Measurements from ENCODE around the gene CLEC7A.

Gene CLEC7A
- total RNA-seq = 0 to 0.18 (median 0.03) reads per million in 9 experiments

DNA sequence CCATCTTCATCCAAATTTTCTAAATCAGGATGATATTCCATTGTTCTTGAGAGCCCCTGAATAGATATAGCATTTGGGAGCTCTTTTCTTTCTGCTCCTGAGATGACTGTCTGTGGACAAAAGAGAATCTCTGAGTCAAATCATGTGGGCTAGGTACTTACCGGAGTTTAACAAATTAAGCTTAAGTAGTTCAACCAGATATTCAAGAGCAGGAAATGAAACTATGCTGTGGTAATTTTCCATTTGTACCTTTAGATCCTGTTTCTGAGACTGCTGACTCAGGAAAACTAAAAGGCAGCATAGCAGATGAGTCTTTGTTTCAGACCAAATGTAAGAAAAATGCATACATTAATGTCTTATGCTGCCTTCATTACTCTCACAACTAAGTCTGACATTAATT, at the start of gene CLEC7A:
TSS of gene CLEC7A (minus strand) at position 158 of the 400 bp plus-strand sequence. CDS start at position 41, 117 bp downstream.
- no peak within 1 kb of the TSS for H3K27ac Mint-ChIP-seq
- ATAC-seq (replicated peaks) = no peak

DNA sequence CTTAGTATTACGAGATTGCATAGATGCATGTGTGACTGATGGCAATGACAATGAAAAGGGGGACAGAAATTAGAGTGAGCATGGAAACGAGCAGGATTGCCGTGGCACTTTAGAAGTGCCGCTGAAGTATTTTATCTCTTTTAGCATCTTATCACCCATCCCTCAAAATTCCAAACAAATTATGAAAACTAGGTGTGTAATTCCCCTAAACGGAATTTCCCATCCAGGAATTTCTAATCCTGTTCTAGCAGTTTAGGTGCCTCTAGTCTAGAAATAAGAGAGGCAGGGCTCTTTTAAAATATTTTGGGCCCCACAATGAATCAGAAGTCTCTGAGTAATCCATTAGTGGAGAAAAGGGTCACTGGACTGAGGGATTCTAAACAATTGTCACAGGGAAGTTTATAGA, 49.8 kb upstream of the CLEC7A start:
- Mint-ChIP-seq H3K4me3 (no peak overlapping the region), H3K4me1 (ENCODE audit: low read depth in 2 of 2) (no peaks in the 10 kb centered on the region)
- no peak for ATAC-seq (replicated peaks)

More for the DNA sequence above, at the start of gene CLEC7A:
- H3K4me3 Mint-ChIP-seq = no peak within 1 kb of the TSS
- no peaks in the 10 kb centered on the region for H3K4me1 Mint-ChIP-seq (ENCODE audit: low read depth in 2 of 2)
- peaks cover 20 to 46% of the 10 kb centered on the region in 2 donors for H3K27me3 Mint-ChIP-seq
- no peaks in the 10 kb centered on the region for H3K36me3 Mint-ChIP-seq (ENCODE audit: insufficient read depth)
- no peaks in the 10 kb centered on the region for H3K9me3 Mint-ChIP-seq
- no peak for DNase-seq

DNA sequence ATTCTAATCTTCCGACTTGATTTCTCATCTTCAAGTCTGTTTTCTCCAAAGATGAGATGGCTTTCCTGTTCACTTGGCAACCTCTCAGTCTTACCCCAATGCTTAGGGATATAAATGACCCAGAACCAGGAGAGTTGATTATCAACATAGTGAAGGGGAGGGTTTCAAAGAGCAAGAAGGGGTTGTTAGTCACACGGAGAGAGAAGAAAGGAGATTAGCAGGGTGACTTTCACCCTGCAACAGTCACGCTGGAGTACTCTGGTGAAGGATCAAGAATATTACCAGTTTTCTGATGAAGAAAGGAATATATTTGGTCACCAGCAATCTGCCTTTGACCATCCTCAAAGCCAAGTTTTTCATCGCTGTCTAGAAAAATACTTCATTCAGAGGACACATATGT, 48.8 kb upstream of the CLEC7A start, which contains the start of gene TMEM52B:
TSS of gene TMEM52B (plus strand) at position 212 of the 400 bp plus-strand sequence. CDS start 543 bp downstream, outside the sequence.
- Mint-ChIP-seq H3K9me3 (no peaks in the 10 kb centered on the region), H3K27ac (no peak within 1 kb of the TSS), H3K36me3 (ENCODE audit: insufficient read depth) (no peaks in the 10 kb centered on the region), H3K27me3 (peaks cover 39 to 65% of the 10 kb centered on the region in 2 donors), H3K4me3 (no peak within 1 kb of the TSS), H3K4me1 (ENCODE audit: low read depth in 2 of 2) (no peaks in the 10 kb centered on the region)
- DNase-seq = no peak
- no peak for ATAC-seq (replicated peaks)

More for the DNA sequence above, 49.8 kb upstream of the CLEC7A start:
- Mint-ChIP-seq H3K9me3 (no peaks in the 10 kb centered on the region), H3K27me3 (peaks cover 39 to 65% of the 10 kb centered on the region in 2 donors), H3K36me3 (ENCODE audit: insufficient read depth) (no peaks in the 10 kb centered on the region), H3K27ac (no peak overlapping the region)
- DNase-seq = no peak

DNA sequence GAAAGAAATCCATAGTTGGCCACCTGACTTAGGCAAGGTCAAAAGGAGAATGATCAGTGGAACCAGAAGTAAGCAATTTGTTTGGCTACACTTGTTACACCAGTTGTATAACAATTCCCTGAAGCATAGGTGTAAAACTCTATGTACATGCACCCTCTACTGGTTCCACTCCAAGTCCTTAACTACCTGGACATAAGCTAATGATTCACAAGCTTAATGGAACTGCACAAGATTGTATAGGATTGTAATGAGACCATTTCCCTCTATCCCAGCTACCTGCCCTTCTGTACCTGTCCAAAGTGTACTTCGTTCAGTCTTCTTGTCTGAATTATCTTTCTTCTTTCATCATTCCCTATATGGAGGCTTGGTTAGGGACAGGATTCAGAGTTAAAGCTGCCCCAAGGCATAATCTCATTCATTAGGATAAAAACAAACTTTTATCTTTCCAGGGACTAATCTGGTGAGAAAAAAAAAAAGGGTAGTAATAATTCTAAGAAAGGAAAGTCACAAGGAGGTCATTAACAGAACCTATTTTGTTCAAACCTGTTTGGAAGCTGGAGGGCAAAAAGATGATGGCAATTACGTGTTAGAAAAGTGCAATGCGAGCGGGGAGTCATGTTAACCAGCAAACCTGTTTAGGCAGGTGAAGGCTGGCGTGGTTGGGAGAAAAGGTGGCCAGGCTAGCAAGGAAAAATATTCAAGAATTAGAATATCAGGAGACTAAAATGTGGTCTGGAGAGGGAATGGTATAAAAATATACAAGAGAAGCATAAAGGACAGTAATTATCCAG, 46.0 kb upstream of the CLEC7A start:
- Mint-ChIP-seq H3K4me1 (ENCODE audit: low read depth in 2 of 2) (no peaks in the 10 kb centered on the region), H3K36me3 (ENCODE audit: insufficient read depth) (no peaks in the 10 kb centered on the region), H3K9me3 (no peaks in the 10 kb centered on the region), H3K27ac (no peak overlapping the region), H3K4me3 (no peak overlapping the region), H3K27me3 (peaks cover 47 to 65% of the 10 kb centered on the region in 2 donors)
- DNase-seq = no peak
- no peak for ATAC-seq (replicated peaks)

DNA sequence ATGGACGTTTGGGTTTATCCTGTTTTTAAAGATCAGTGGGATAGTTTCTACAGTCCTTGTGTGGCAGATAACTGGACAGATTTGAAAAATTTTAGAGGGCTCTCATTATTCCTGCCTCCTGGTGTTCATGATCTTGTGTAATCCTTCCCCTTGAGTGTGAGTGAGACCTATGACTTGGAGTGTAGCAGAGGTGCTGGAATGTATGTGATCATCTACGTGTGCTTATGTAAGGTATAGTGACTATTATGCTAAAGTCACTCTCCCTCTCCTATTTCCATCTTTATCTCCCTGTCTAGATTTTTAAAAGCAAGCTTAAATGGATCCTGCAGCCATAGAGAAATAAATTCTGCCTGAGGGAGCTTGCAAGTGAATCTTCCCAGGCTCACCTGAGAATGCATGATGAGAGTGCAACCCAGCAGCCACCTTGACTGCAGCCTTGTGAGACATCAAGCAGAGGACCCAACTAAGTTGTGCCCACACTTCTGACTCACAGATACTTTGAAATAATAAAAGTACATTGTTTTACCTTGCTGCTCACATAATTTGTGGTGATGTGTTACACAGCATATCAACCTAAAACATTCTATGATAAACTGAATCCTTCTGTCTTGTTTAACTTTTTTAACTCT, 45.1 kb upstream of the CLEC7A start:
- ATAC-seq (replicated peaks) (no peak), DNase-seq (no peak)
- H3K36me3 Mint-ChIP-seq (ENCODE audit: insufficient read depth) = no peaks in the 10 kb centered on the region
- no peak overlapping the region for H3K4me3 Mint-ChIP-seq
- peaks cover 47 to 58% of the 10 kb centered on the region in 2 donors for H3K27me3 Mint-ChIP-seq
- no peaks in the 10 kb centered on the region for H3K4me1 Mint-ChIP-seq (ENCODE audit: low read depth in 2 of 2)
- H3K9me3 Mint-ChIP-seq = no peaks in the 10 kb centered on the region
- H3K27ac Mint-ChIP-seq = no peak overlapping the region

DNA sequence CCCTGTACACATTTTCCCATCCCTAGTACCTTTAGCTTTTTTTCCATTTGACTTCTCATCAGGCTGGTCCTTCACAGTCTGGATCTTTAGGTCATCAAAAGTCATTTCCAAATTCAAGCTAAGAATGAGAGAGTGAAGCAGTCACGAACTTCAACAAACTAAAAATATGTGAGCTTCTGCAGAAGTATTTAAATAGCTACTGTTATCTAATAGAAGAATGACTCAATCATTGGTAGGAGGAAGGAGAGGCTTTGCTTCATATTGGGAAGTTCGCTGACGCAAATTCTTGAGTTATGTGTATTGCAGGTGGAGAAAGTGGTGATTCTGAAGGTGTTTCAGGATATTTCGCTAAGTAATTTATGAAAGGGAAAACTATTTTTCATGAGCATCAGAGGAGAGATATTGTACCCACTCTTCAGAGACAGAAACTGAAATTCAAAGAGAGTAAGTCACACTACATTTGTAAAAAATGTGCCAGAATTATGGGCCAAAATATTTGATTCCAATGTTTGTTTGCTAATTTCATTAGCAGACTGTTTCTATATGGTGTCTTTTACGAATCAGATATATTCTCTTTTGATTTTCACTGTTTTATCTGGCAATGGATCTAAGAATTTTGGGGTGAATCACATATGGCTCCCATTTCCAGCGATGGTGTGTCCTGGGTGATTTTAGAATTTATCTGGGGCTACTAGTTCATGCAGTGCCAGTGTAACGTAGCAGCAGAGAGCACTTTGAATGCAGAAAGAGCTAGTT, 42.2 kb upstream of the CLEC7A start, which contains the start of gene OLR1:
TSS of gene OLR1 (minus strand) at position 160 of the 756 bp plus-strand sequence. CDS start at position 105, 55 bp downstream.
- no peak for DNase-seq
- Mint-ChIP-seq H3K9me3 (no peaks in the 10 kb centered on the region), H3K36me3 (ENCODE audit: insufficient read depth) (no peaks in the 10 kb centered on the region), H3K27ac (no peak within 1 kb of the TSS), H3K4me1 (ENCODE audit: low read depth in 2 of 2) (no peaks in the 10 kb centered on the region), H3K27me3 (peaks cover 33 to 41% of the 10 kb centered on the region in 2 donors), H3K4me3 (no peak within 1 kb of the TSS)
- no peak for ATAC-seq (replicated peaks)

DNA sequence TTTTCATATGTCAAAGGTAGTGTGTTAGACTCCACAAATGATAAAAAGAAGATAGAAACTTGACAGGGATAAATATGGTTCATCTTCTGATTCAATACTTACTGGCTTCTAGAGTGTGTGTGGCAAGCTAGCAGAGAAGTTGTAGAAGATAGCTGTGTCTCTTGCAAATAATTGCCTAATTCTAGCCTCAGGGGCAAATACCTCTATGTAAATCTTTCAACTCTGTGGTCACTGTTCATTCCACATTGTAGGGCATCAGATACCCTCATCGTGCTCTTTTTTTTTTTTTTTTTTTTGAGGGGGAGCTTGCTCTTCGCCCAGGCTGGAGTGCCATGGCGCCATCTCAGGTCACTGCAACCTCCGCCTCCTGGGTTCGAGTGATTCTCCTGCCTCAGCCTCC, 40.2 kb upstream of the CLEC7A start:
- no peaks in the 10 kb centered on the region for H3K36me3 Mint-ChIP-seq (ENCODE audit: insufficient read depth)
- peaks cover 26 to 36% of the 10 kb centered on the region in 2 donors for H3K27me3 Mint-ChIP-seq
- H3K4me3 Mint-ChIP-seq = no peak overlapping the region
- H3K4me1 Mint-ChIP-seq (ENCODE audit: low read depth in 2 of 2) = no peaks in the 10 kb centered on the region
- no peaks in the 10 kb centered on the region for H3K9me3 Mint-ChIP-seq
- no peak for DNase-seq
- H3K27ac Mint-ChIP-seq = no peak overlapping the region
- ATAC-seq (replicated peaks) = no peak

DNA sequence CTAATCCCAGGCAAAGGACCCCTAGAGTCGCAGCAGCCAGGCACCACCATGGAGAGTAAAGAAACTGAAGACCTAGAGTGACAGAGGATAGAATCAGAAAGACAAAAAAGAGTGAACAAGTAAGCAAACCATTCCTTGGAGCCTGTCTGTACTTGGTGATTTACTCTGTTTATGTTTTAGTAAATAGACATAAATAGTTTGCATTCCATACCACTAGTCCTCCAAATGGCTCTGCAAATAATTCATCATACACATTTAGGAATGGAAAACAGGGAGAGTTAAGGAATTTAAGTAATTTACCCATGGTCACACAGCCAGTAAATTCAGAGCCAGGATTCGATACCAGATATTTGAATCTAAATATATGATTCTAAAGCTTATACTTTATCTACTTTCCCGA, 39.1 kb upstream of the CLEC7A start:
- Mint-ChIP-seq H3K4me3 (no peak overlapping the region), H3K36me3 (ENCODE audit: insufficient read depth) (no peaks in the 10 kb centered on the region), H3K9me3 (no peaks in the 10 kb centered on the region), H3K4me1 (ENCODE audit: low read depth in 2 of 2) (no peaks in the 10 kb centered on the region), H3K27ac (no peak overlapping the region), H3K27me3 (peaks cover 15 to 26% of the 10 kb centered on the region in 2 donors)
- no peak for DNase-seq
- ATAC-seq (replicated peaks) = no peak

DNA sequence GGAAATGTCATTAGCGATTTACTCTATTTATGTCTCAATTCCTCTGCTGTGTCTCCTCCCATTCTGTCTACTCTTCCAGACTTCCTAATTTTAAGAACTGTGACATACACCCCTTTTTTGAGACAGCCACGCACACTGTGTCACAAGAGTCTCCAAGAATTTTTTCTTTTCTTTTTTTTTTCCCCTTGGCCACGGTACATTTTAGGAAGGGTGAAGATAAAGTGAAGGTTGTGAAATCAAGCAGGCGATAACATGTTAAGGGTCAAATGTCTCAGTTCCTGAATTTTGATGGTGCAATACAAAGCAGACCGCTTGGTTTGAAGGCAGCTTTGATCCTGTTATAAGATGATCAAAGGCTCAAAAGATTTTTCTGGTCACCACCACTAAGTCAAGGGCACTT, 37.6 kb upstream of the CLEC7A start:
- Mint-ChIP-seq H3K27me3 (peaks cover 9 to 20% of the 10 kb centered on the region in 2 donors), H3K9me3 (no peaks in the 10 kb centered on the region), H3K36me3 (ENCODE audit: insufficient read depth) (no peaks in the 10 kb centered on the region), H3K4me1 (ENCODE audit: low read depth in 2 of 2) (no peaks in the 10 kb centered on the region), H3K27ac (no peak overlapping the region), H3K4me3 (no peak overlapping the region)
- DNase-seq (no peak), ATAC-seq (replicated peaks) (no peak)

DNA sequence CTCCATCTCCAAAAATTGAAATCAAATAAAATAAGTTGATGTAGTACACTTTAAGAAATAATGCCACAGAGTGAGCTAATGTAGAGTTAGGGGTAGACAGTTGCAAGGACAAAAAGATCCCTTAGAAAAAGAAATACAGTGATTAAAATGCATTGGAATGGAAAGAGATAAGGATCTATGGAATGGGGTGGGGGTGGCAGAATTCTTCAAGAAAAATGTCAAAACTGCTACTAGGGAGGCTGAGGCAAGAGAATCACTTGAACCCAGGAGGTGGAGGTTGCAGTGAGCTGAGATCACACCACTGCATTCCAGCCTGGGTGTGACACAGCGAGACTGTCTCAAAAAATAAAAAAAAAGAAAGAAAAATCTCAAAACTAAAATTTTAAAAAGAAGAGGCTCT, 35.4 kb upstream of the CLEC7A start:
- Mint-ChIP-seq H3K9me3 (no peaks in the 10 kb centered on the region), H3K27ac (no peak overlapping the region), H3K27me3 (peaks cover 0 to 7% of the 10 kb centered on the region in 2 donors), H3K4me3 (no peak overlapping the region), H3K36me3 (ENCODE audit: insufficient read depth) (no peaks in the 10 kb centered on the region), H3K4me1 (ENCODE audit: low read depth in 2 of 2) (no peaks in the 10 kb centered on the region)
- DNase-seq (no peak), ATAC-seq (replicated peaks) (no peak)

DNA sequence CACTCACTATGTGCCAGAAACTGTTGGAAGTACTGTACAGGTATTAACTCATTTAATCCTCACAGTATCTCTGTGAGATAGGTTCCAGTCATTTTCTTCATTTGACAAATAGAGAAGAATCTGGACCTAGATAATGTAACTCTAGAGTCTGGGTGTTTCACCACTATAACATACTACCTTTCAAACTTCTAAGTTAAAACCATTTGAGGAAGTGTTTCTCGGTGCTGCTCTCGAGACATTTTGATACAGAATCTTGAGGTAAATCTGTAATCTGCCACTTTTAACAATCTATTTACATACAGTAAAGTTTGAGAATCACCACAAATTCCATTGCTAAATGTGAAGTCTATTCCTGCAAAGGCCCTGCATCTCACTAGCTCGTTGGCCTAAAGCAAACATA, 33.1 kb upstream of the CLEC7A start:
- no peaks in the 10 kb centered on the region for H3K36me3 Mint-ChIP-seq (ENCODE audit: insufficient read depth)
- no peak for ATAC-seq (replicated peaks)
- no peak overlapping the region for H3K27ac Mint-ChIP-seq
- H3K9me3 Mint-ChIP-seq = no peaks in the 10 kb centered on the region
- no peaks in the 10 kb centered on the region for H3K4me1 Mint-ChIP-seq (ENCODE audit: low read depth in 2 of 2)
- no peak for DNase-seq
- peaks cover 0 to 7% of the 10 kb centered on the region in 2 donors for H3K27me3 Mint-ChIP-seq
- no peak overlapping the region for H3K4me3 Mint-ChIP-seq

DNA sequence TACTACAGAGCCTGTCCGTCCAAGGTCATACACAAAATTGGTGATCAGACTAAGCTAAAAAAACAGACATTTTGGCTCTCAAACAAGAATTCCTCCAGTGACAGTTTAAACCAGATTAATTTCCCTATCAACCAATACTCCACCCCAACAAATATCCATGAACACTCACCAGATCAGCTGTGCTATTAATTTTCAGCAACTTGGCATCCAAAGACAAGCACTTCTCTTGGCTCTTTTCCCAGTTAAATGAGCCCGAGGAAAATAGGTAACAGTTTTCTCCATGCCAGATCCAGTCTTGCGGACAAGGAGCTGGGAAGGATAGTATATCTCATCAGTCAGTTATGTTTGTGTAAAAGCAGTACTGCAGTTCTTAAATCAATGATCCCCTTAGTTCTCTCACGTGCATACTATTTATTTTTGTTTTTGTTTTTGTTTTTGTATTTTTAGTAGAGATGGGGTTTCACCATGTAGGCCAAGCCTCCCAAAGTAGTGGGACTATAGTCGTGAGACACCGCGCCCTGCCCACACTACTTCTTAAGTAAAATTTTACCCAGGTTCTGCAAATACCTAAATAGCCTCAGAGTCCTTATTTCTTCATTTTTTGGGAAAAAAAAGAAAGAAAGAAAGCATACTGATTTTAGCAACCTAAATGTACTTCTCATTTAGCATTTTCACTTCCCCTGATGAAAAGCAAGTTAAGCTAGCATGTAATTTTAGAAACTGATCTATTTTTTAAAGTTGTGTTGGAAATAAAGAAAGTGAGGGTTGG, 30.8 kb upstream of the CLEC7A start:
- Mint-ChIP-seq H3K36me3 (ENCODE audit: insufficient read depth) (no peaks in the 10 kb centered on the region), H3K9me3 (no peaks in the 10 kb centered on the region), H3K4me3 (no peak overlapping the region), H3K4me1 (ENCODE audit: low read depth in 2 of 2) (no peaks in the 10 kb centered on the region), H3K27me3 (peaks cover 0 to 7% of the 10 kb centered on the region in 2 donors), H3K27ac (no peak overlapping the region)
- DNase-seq (no peak), ATAC-seq (replicated peaks) (no peak)

DNA sequence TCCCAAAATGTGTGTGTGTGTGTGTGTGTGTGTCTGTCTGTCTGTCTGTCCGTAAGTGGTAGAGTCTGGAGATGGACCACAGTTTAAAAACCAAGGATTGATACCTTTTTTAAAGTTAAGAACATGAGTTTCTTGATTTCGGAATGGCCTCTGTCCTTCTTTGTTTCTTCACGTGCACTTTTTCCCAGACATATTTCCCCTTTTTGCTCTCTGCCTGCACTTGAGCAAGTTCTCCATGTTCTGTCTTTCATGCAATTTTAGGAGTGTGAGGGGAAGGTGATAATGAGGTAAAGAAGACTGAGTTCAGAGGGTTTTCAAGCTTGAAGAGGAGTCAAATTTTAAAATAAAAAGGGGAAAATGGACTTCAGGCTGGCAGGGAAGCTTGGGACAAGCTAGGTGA, 29.3 kb upstream of the CLEC7A start:
- no peaks in the 10 kb centered on the region for H3K9me3 Mint-ChIP-seq
- no peak overlapping the region for H3K27ac Mint-ChIP-seq
- no peaks in the 10 kb centered on the region for H3K36me3 Mint-ChIP-seq (ENCODE audit: insufficient read depth)
- DNase-seq = no peak
- H3K27me3 Mint-ChIP-seq = no peaks in the 10 kb centered on the region
- ATAC-seq (replicated peaks) = no peak
- no peak overlapping the region for H3K4me3 Mint-ChIP-seq
- H3K4me1 Mint-ChIP-seq (ENCODE audit: low read depth in 2 of 2) = peaks cover 0 to under 1% of the 10 kb centered on the region in 2 donors
